ENCODE results near the gene SLC35F6.

- TF ChIP-seq CTCF (IDR thresholded peaks at IDR 0.05) (no peak), EZH2 (IDR thresholded peaks at IDR 0.05) (no peak), EZH2phosphoT487 (IDR thresholded peaks at IDR 0.05) (no peak)
Observed at GRCh38 chr2:26769089-26769761, 5.1 kb downstream of the SLC35F6 start.
